Upper lobe of left lung (tissue), 6 donors: ENCODE results near the gene WNT5B. TPM values are rescaled to one million over a fixed set of nuclear protein-coding genes. Genes with fewer than 3 reads are reported as not detected.

Source experiments
- ATAC-seq, 2 donors: fragments of 200-7000 bp; cut with Tn5 transposase; one replicate each; pipeline ENCODE4 v1.9.1; 2022; ENCODE audit warnings: mild to moderate bottlenecking in 2 of 2, moderate library complexity in 2 of 2; ENCODE audit not compliant: low FRiP score in 2 of 2
- DNase-seq, 2 donors: peaks; one replicate each; pipeline ENCODE4 v3.0.0-alpha.2; 2019 to 2020
- H3K27ac ChIP-seq, 4 donors: fragments of 200-600 bp; sonication (generic); one replicate each; pipeline ENCODE4 v1.5.1; 2016 to 2019
- H3K27me3 ChIP-seq, 4 donors: fragments of 200-600 bp; sonication (generic); one replicate each; pipeline ENCODE4 v1.5.1; 2017 to 2019
- H3K36me3 ChIP-seq, 4 donors: fragments of 200-600 bp; sonication (generic); one replicate each; pipeline ENCODE4 v1.5.1; 2016 to 2019
- H3K4me1 ChIP-seq, 4 donors: fragments of 200-600 bp; sonication (generic); one replicate each; pipeline ENCODE4 v1.5.1; 2018 to 2019
- H3K4me3 ChIP-seq, 4 donors: fragments of 200-600 bp; sonication (generic); one replicate each; pipeline ENCODE4 v1.5.1; 2017 to 2019; ENCODE audit warnings: mild to moderate bottlenecking in 2 of 4, moderate library complexity in 1 of 4
- H3K9me3 ChIP-seq, 4 donors: fragments of 200-600 bp; sonication (generic); one replicate each; pipeline ENCODE4 v1.5.1; 2018 to 2019
- EP300 ChIP-seq, 4 donors: sonication (generic); formaldehyde crosslinking; IDR thresholded peaks; one replicate each; pipeline ENCODE4 v1.5.1; 2017; ENCODE audit warnings: antibody characterized with exemption in 4 of 4, control low read depth in 2 of 4
- POLR2A ChIP-seq, 4 donors: fragments of 450-650 bp; IDR thresholded peaks; one replicate each; pipeline ENCODE4 v1.5.1; 2016 to 2017; ENCODE audit warnings: antibody characterized with exemption in 4 of 4, mild to moderate bottlenecking in 2 of 4
- POLR2AphosphoS5 ChIP-seq, 2 donors: sonication (generic); formaldehyde crosslinking; IDR thresholded peaks; one replicate each; pipeline ENCODE4 v1.5.1; 2017; ENCODE audit warnings: antibody characterized with exemption in 2 of 2
- WGBS, 2 donors: methylation state at CpG; one replicate each; pipeline ENCODE4 v1.1.5; 2017 to 2018; 5-methylcytosine and 5-hydroxymethylcytosine counted together
- total RNA-seq, 6 donors: library from RNA; depleted of rRNA in 4 of 6; stranded (reverse); fragments of >200 nt in 4 of 6; gene quantifications; one replicate each; pipeline versions ENCODE4 v1.1.0 to v1.2.1, GENCODE V29; 2016 to 2021
- TF ChIP-seq, protein P1 (sequence below), 6 experiments: fragments of 450-650 bp in 4 of 6; fragments of 200-600 bp in 2 of 6; sonication (generic) in 2 of 6; IDR thresholded peaks; one replicate each; pipeline ENCODE4 v1.5.1; 2016 to 2019; ENCODE audit warnings: antibody characterized with exemption in 6 of 6
- donor health status: DM: no; HTN: no; CAD: no; lungs with moderate emphysema.
- donor health status: DM: no; HTN: yes; CAD: no; lungs with severe emphysema.

The WNT5B gene
- total RNA-seq, 6 donors from 2014 or later, result 5.8 to 9.7 (median 7.0) TPM; not detected in 1

DNA sequence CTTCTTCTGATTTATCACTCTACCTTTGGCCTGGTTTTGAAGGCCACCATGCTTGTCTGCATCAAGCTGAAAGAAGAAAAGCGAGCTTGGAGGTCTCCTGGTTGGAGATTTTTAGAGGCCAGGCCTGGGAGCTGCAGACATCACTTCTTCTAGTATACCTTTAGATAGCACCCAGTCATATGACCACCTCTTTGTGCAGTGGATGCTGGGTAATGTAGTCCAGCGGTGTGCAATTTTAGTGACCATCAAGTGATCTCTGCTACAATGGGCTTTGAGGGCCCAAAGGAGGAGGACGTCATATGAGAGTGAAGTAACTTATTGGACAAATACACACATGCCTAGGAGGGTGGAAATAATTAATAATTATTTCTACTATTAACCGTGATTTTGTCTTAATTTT lies 15.2 kb upstream of the WNT5B start:
- no peak for TF ChIP-seq EP300 (IDR thresholded peaks at IDR 0.05)
- no peak for TF ChIP-seq POLR2A (IDR thresholded peaks at IDR 0.05)
- TF ChIP-seq POLR2AphosphoS5 (IDR thresholded peaks at IDR 0.05), result no peak
- TF ChIP-seq, protein P1, sequence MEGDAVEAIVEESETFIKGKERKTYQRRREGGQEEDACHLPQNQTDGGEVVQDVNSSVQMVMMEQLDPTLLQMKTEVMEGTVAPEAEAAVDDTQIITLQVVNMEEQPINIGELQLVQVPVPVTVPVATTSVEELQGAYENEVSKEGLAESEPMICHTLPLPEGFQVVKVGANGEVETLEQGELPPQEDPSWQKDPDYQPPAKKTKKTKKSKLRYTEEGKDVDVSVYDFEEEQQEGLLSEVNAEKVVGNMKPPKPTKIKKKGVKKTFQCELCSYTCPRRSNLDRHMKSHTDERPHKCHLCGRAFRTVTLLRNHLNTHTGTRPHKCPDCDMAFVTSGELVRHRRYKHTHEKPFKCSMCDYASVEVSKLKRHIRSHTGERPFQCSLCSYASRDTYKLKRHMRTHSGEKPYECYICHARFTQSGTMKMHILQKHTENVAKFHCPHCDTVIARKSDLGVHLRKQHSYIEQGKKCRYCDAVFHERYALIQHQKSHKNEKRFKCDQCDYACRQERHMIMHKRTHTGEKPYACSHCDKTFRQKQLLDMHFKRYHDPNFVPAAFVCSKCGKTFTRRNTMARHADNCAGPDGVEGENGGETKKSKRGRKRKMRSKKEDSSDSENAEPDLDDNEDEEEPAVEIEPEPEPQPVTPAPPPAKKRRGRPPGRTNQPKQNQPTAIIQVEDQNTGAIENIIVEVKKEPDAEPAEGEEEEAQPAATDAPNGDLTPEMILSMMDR (IDR thresholded peaks at IDR 0.05), result no peak
- WGBS, 2 donors, result 91 to 94% methylated on average over 4 of the region's 4 CpGs
- Histone ChIP-seq H3K9me3 (no peaks in the 10 kb centered on the region), H3K36me3 (no peaks in the 10 kb centered on the region), H3K4me1 (peaks cover 2 to 14% (median 10%) of the 10 kb centered on the region in 4 donors), H3K27me3 (no peaks in the 10 kb centered on the region), H3K4me3 (no peak overlapping the region), H3K27ac (no peak overlapping the region)
- ATAC-seq (no peak), DNase-seq (no peak)

DNA sequence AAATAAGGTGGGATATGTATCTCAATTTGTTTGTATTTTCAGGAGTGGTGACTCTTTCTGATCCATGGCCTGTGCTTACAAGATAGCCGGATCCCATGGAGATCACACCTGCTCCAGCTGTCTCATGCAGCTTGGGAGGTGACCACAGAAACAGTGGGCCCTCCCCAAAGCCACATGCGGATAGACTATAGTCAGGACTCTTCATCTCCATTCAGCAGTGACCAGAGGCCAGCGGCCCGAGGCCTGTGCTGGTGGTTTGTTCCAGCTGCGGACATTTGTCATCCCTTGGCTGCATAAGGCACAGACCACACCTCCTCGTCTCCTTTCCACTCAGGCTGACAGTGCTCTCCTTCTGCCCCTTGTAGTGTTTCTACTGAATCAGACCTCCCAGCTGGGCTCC lies 14.7 kb upstream of the WNT5B start:
- ATAC-seq (no peak), DNase-seq (peak in 1 of 2 donors; percentile 20)
- Histone ChIP-seq H3K9me3 (no peaks in the 10 kb centered on the region), H3K4me3 (no peak overlapping the region), H3K27ac (no peak overlapping the region), H3K4me1 (peaks cover 0 to 14% (median 9%) of the 10 kb centered on the region in 4 donors), H3K36me3 (no peaks in the 10 kb centered on the region), H3K27me3 (no peaks in the 10 kb centered on the region)
- TF ChIP-seq EP300 (IDR thresholded peaks at IDR 0.05) (no peak), POLR2A (IDR thresholded peaks at IDR 0.05) (no peak), POLR2AphosphoS5 (IDR thresholded peaks at IDR 0.05) (no peak)
- TF ChIP-seq, protein P1 (IDR thresholded peaks at IDR 0.05), result no peak
- WGBS, 2 donors, result 94 to 99% methylated on average over 6 of the region's 6 CpGs

DNA sequence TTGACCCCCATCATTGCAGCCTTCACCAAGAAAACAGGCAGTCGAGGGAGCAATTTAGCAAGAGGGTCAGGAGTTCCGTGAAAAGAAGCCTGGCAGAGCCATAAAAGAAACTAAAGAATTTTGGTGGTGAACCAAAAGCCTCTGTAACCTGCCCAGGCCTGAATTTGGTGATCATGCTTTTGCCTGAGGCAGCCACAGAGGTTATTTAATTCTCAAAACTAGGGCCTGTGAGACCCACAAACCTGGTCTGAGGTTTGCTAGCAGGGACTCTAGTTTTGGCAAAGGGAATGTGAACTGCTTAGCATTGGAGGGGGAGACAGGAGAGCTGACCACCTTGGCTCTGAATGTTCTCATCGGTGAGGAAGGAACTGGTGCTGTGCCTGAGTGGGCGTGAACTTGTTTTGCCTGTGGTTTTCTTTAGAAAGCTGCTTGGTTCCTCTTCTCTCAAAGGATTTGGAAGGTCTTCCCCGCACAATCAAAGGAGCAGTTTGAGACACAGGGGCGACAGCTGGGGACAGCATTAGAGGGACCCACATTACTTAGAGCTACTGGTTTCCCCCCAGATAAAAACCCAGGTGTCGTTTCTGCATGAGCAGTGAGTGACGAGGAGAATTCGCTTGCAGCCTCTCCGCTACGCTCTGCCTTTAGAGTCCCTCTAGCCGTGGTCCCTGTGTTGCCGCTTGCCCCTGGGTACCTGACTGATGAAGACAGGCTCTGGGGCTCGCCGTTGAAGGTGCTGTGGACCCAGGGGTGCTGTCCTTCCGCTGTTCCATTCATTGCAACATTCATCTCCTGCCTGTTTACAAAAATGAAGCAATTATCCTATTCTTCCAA lies 12.6 kb upstream of the WNT5B start:
- Histone ChIP-seq H3K27me3 (no peaks in the 10 kb centered on the region), H3K4me3 (no peak overlapping the region), H3K9me3 (no peaks in the 10 kb centered on the region), H3K27ac (peak overlapping the region in 1 of 4 donors; percentile 38), H3K36me3 (no peaks in the 10 kb centered on the region), H3K4me1 (peaks cover 0 to 20% (median 7%) of the 10 kb centered on the region in 4 donors)
- 58 to 62% methylated on average over 16 of the region's 16 CpGs for WGBS, 2 donors
- peak in 1 of 2 donors; percentile 42 for DNase-seq
- TF ChIP-seq POLR2AphosphoS5 (IDR thresholded peaks at IDR 0.05) (no peak), POLR2A (IDR thresholded peaks at IDR 0.05) (no peak), EP300 (IDR thresholded peaks at IDR 0.05) (no peak)
- TF ChIP-seq, protein P1 (IDR thresholded peaks at IDR 0.05), result no peak
- no peak for ATAC-seq

DNA sequence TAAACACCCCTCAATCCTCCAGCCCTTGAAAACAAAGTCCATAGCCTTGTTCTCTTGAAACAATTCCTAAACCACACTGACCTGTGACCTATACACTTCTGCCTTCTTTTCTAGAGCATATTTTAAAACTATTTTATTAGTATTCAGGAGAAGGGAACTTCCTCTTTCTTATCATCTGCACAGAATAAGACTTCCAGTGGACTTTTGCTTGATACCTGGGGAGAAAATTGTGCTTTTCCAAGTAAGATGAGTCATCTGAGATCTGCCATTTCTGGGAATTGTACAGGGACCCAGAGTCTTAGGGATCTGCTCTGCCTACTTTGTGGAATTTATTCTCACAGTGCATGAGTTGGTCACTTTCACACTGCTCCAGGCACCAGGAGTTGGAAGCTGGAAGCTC lies 10.5 kb upstream of the WNT5B start:
- no peak for DNase-seq
- Histone ChIP-seq H3K27me3 (no peaks in the 10 kb centered on the region), H3K9me3 (no peaks in the 10 kb centered on the region), H3K36me3 (no peaks in the 10 kb centered on the region), H3K4me3 (no peak overlapping the region), H3K27ac (peak overlapping the region in 1 of 4 donors; percentile 2), H3K4me1 (peaks cover 0 to 20% (median 4%) of the 10 kb centered on the region in 4 donors)
- peak in 1 of 2 donors; percentile 37 for ATAC-seq
- no peak for TF ChIP-seq EP300 (IDR thresholded peaks at IDR 0.05)

DNA sequence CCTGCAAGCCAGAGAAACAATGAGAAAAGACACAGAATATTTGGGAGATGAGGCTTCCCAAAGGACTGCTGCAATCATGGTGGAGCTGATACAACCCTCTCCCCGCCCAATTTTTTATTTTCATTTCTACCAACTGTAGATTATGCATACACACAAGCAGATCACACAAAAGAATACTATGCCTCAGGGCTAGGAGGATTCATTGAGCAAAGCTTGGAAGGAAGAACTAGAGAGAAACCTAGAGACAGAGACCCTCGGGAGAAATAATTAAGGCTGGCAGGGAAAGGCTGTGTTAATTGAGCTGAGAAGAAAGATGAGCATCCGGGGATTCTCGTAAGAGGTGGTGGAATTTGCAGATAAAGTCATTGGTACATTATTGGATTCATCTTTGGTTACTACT lies 9.9 kb upstream of the WNT5B start:
- DNase-seq (no peak), ATAC-seq (no peak)
- 64 to 72% methylated on average over 4 of the region's 4 CpGs for WGBS, 2 donors
- no peaks in the 10 kb centered on the region for H3K36me3 ChIP-seq
- H3K4me1 ChIP-seq, result peaks cover 0 to 20% (median 4%) of the 10 kb centered on the region in 4 donors
- no peak overlapping the region for H3K4me3 ChIP-seq
- H3K27me3 ChIP-seq, result no peaks in the 10 kb centered on the region
- H3K27ac ChIP-seq, result peak overlapping the region in 1 of 4 donors; percentile 2
- no peaks in the 10 kb centered on the region for H3K9me3 ChIP-seq
- TF ChIP-seq, protein P1 (IDR thresholded peaks at IDR 0.05), result no peak
- TF ChIP-seq EP300 (IDR thresholded peaks at IDR 0.05) (no peak), POLR2A (IDR thresholded peaks at IDR 0.05) (no peak), POLR2AphosphoS5 (IDR thresholded peaks at IDR 0.05) (no peak)
